HT-29 (cell line): Measurements from ENCODE around the gene SLC6A5. TPM values are rescaled to one million over a fixed set of nuclear protein-coding genes. Genes with fewer than 3 reads are reported as not detected.
A peak's percentile ranks its signal among the peaks of the same experiment; 100 is the strongest.

Experiments used
- DNase-seq: peaks from one replicate; pipeline ENCODE4 v3.0.0-alpha.2; 2015; ENCODE audit warnings: low spot score
- total RNA-seq: library from RNA; depleted of rRNA; stranded (reverse); fragments of >200 nt; shearing (Covaris generic); gene quantifications from 2 replicates; pipeline ENCODE4 v1.2.3, GENCODE V29; 2014

SLC6A5 gene
- total RNA-seq, 1 experiment from 2014 or later = not detected

DNA sequence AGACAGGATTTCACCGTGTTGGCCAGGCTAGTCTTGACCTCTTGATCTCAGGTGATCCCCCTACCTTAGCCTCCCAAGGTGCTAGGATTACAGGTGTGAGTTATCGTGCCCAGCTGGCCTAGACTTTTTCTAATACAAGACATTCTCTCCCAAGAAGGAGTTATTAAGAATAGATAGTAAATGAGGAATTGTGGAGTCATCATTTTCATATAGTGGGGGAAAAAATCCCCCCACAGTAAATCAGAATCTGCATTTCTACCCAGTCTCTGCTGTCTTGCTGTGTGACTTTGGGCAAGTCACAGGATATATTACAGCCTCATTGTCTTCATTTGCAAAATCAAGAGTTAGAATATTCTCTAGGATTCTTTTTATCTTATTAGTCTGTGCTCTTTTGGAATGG lies 21.6 kb downstream of the SLC6A5 start:
- no peak for DNase-seq

DNA sequence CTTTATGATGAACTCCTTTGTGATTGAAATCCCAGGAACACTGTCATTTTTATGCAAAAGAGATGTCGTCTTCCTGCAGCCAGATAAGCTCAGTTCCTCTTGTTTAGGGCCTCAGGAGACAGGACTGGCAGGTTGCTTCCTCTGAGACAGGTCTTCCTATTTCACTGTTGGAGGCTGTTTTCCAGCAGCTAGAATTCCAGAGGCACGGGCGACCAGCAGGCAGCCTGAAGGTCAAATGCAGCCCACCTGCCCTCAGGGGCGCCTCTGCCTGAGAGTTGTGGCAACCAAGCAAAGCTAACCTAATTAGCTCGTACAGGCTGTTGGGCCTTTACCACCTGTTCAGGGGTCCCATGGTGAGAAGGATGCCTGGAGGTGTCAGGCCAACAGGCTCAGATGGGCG lies 22.3 kb downstream of the SLC6A5 start:
- no peak for DNase-seq

DNA sequence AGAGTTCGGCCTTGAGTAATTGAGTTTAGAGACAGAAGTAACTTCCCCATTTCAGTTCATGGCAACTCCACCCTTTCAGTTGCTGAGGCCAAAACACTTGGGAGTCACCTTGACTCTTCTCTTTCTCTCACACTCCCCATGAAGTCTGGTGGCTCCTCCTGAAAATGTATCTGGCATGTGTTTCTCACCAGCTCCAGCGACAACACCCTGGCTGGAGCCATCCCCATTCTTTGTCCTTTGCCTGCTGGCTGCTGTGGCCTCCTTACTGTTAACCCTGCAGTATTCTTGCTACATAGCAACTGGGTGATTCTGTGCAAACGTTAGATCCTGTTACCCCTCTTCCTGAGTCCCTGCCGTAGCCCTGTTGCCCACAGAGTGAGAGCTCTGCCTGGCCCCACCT lies 23.8 kb downstream of the SLC6A5 start:
- no peak for DNase-seq

DNA sequence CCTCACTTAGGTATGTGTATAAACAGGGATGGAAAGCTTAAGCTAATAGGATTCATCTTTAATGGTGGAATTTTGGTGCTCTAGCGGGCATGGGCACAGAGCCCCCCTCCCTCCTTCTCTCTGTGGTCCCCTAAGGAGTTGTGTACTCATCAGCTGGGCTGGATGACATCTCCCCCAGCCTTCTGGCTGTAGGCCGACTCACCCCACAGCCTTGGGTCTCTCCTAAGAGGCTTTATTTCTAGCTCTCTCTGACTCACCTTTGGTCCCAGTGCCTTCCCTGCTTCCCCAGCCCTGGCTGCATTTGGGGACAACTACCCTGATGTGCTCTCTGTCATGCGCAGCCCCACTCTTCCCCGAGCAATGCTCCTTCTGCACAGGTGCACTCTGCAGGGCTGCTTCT lies 26.9 kb downstream of the SLC6A5 start:
- DNase-seq = no peak

DNA sequence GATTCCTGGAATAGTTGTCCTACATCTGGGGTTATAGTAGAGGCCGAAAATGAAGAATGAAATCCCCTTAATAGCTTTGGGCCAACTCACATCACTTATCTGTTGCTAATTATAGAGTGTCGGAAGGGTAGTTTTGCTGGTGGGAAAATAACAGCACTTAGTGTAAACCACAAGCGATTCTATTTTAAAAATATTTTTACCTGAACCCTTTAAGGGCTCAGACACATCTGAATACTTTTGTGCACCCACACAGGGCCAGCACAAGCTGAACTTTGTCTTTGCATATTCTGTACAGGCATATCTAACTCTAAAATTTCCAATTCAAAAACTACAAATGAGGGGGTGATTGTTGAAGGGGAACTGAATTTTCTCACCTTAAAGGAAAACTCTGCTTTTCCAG lies 27.6 kb downstream of the SLC6A5 start:
- no peak for DNase-seq

DNA sequence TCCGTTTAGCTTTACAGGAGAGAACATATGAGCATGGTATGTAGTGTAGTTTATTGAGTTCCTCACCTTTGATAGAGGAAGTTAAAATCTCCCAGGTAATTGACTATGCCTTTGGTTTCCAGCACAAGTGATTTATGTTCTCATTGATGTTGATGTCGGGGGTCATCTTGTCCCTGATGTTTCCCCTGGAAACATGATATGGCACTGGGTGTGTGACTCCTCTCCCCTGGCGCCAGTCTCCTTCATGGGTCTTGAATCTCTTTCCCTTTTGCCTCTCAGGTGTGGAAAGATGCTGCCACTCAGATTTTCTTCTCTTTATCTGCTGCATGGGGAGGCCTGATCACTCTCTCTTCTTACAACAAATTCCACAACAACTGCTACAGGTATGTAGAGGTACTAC lies 28.3 kb downstream of the SLC6A5 start:
- DNase-seq = no peak

DNA sequence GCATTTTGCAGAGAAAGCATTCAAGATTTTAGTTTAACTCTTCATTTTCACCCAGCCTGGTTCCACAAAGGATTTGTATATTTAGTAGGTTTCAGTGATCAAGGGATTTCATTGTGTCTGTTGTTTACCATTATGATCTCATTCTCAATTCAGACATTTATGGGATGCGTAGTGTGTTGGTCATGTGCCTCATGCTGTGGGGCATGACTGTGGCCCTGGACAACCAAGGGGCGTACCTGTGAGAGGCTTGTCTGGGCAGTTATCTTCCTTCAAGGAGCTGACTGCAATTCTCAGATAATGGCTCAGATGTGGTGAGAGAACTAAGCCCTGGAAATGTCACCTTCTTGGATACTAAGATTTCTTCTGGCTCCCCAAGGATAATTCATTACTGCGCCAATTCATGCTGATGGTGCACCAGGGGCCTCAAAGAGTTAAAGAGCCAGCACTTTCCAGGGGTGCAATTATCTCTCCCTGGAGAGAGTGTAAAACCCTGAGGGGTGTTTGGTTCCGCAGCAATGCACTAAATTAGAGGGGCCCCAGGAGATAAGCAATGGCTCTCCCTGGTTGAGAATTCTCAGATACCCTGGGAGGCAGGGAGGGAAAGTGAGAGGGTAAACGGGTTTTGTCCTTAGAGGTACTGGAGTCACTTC lies 32.2 kb downstream of the SLC6A5 start:
- DNase-seq = no peak

DNA sequence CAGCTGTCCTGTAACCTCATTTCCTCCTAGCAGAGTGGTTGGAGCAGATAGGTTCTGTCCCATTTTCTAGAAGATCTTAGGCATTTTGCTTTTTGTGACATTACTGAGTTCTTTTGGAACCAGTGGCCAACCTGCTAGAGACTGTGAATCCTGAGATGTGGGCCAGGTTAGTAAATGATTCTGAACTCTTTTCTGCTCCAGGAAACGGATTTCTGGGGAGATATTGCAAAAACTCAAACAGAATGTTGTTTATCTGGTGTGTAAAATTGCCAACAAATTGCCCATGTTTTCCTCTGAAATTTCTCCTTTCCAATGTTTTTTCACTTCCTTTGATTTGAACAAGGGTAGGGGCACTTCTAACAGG lies 32.7 kb downstream of the SLC6A5 start:
- no peak for DNase-seq

DNA sequence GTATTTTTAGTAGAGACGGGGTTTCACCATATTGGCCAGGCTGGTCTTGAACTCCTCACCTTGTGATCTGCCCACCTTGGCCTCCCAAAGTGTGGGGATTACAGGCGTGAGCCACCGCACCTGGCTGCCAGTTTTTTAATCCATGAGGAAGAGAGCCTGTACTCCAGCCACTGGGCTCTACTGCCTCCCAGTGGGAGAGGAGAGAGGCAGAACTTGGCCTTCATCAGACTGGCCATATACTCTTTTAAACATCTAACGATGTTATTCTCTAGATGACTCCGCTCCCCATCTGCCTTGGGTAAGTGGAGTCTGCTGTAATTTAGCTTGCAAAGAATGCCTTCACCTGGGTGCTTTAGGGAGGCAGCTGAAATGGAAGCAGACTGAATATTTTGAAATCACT lies 34.6 kb downstream of the SLC6A5 start:
- no peak for DNase-seq

DNA sequence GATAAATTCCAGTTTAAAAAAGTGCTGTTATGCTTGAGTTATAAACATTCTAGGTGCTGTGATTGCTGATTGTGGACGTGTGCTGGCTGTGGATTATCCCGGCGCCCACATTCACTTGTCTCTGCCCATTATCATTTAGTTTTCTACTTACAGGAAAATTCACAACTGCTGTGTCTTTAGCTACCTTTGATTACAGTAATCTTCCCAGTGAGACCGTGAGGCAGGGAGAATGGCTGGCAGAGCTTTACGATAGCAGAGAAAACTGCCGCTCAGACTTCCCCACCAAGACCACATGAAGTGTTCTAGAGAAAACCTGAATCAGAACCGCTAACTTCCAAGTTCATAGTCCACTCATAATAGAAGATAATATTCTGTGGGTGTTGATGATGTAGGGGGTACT lies 35.4 kb downstream of the SLC6A5 start:
- DNase-seq = no peak

DNA sequence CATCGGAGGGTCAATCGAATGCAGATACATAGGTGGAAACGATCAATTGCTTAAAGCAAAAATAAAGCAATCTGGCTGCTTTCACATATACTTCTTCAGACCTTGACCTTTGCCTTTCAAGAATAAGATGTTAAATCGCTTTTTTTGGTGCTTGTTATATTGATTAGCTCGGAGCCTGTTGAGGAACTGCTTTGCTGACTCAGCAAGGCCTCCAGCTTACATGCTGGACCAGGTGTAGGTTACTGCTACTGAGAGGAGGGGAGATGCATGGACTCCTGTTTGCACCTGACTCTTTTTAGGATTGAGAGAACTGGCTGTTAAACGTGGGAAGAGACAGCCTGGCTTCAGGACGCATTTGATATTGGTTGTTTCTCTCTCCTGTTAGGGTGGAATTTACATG lies 38.7 kb downstream of the SLC6A5 start:
- no peak for DNase-seq

DNA sequence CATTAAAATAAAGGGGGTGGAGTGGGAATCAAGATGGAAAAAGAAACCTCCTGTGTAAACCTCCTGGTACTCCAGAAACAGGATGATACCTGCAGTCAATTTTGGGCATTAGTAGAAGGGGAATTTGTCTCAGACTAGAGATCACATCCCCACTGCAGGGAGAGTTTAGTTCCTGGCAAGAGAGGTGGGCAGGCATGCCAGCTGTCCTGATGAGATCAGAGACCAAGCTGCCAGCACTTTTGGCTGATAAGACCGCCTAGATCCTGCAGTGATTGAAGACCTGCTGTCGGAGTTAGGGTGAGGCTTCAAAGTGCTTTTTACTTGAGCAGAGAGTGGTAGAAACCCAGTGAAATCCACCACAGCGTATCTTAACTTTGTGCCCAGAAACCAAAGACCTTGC lies 40.3 kb downstream of the SLC6A5 start:
- DNase-seq = no peak

DNA sequence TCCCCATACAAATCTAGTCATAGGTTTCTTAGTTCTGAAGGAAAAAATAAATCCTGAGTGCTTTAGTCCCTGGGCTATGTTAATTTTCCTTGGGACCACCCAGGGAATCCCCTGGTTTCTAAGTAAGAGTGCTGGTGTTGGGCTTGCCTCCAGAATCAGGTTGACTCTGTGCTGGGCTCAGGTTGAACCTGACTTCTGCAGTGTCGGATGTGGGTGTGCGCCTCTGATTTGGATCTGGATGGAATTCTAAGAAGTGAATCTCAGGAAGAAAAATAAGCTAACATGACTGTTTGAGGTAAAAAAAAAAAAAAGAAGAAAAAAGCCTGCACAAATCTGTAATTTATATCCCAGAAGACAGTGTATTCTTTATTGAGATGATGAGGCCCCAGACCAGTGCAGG lies 41.0 kb downstream of the SLC6A5 start:
- DNase-seq = no peak

DNA sequence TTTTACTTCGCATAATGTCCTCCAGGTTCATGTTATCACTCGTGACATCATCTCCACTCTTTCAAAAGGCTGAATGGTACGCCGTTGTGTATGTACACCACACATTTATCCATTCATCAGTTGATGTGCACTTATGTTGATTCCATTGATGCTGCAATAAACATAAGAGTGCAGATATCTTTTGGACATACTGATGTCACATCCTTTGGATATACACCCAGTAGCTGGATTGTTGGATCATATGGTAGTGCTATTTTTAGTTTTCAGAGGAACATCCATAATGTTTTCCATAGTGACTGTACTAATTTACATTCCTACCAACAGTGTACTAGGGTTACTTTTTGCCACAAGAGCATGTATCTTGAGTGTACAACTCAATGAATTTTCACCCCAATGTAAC lies 45.0 kb downstream of the SLC6A5 start:
- no peak for DNase-seq

DNA sequence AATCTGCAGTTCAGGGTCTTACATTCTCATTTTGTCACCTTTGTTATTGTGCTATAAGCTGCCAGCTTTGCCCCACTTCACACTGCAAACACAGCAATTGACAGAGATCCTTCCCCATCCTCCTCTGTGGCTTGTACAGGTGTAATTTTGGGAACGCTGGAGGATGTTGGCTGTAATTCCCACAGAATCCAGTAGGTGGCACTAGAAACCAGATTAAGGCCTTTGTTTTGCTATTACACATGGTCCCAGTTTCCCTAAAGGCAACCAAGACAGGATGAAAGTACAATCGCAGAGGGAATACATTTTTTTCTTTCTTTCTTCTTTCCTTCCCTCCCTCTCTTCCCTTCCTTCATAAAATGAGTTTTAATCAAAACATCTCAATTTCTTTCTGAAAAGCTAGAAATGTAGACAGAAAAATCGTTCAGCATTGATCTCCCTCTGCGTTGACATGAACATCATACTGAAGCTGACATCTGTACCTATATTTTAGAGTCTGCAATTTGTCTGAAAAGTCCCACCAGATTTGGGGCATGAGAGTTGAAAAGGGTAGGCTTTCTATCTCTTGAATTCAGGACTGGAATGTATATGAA lies 48.7 kb downstream of the SLC6A5 start:
- DNase-seq = peak; percentile 89

DNA sequence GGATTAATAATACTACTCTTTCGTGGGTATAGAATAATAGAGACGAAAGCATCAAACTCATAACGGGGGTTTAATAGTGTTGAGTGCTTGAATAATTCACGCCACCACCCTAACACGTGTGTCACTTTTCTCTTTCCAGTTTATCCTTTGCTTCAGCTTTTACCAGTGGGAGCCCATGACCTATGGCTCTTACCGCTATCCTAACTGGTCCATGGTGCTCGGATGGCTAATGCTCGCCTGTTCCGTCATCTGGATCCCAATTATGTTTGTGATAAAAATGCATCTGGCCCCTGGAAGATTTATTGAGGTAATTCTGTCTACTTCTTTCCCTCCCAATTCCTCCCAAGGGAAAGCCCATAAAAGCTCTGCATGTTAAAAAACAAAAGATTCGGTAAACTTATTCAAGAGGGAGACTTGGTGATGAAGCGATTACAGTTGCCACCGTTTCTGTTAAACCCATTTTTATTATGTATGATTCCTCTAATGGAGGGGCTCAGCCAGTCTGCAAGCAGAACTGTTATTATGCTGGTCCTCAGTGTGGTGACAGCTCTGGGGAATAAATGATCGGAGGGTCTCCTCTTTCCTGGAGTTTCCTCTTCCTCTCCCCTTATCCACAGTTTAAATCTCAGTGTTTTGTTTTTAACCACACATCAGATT lies 52.9 kb downstream of the SLC6A5 start:
- DNase-seq = no peak

DNA sequence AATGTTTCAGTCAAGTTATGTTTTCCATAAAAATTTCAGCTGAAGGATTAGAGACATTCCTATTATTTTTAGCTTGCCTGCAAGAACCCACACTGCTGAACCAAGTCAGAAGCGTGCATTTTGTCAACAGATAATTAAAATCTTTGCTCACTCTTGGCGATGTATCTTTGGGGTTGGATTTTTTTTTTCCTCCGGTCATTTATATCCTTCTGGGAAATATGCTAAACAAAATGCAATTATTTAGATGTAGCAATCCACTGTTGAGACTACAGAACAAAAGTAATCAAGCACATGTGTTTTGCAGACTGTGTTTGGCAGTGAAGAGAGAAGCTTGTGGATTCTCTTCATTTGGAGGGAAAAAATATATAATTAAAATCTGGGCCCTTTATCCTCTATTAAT lies 54.6 kb downstream of the SLC6A5 start:
- no peak for DNase-seq

DNA sequence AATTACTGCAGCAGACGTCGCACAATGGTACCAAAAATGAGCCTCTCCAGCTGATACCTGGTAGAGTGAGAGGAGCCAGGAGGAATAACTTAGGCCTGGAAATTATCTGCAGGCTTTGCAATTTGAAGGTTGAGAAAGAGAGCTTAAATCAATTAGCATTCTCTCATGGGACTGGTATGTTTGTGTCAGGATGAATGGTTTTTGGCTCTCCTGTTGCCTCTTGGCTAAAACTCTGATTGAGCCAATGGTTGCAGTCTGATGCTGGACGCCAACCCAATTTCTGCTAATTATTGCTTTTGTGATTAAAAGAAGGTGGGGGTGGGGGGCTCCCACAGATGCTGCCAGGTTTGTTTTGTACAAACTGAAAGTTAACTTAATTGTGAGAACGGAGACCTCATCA lies 57.5 kb downstream of the SLC6A5 start:
- no peak for DNase-seq

DNA sequence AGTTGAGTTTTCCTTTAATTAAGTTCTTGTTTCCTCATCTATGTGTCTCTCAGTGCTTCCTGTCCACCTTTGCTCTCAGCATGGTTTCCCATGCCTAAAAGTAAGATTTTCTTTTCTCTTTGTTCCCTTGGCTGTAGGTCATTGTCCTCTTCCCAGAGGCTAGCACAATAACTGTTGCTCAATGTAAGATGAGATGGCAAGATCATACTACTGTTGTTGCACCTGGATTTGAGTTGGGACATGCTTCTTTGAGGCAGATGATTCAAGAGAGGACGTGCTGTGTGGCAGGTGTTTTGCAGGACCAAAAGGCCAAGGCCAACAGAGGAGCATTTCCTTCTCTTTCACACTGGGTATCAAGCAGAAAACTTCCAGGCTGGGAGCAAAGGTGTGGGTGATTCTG lies 58.7 kb downstream of the SLC6A5 start:
- DNase-seq = no peak

DNA sequence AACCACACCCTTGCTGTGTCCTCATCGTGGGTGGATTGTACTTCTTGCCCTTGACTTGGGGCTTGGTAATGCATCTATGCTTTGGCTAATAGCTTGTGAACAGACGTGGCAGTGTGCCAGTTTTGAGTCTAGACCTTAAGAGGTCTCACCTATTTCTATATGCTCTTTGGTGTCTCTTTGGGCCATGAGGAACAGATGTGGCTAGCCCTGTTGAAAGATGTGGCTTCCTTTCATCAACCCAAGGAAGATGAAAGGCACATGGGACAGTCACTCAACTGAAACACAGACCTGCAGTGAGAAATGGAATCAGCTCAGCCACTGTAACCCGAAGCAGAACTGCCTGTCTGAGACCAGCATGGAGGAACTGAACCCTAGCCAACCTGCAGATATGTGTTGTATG lies 62.0 kb downstream of the SLC6A5 start:
- no peak for DNase-seq

DNA sequence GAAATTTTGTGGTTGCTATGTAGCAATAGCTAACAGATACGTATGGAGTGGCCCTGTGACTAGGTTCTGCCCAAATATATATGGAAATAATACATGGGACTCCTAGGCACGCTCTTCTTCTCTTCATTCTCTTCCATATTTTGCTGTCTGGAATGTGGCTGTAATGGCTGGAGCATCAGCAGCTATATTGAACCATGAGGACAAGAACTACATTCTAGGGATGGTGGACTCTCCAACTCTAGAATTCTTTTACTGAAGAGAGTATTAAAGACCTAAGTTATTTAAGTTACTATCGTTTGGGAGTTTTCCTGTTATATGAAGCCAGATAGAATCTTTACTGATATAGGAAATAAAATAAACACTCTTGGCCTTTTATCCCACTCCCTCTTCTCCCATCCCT lies 62.4 kb downstream of the SLC6A5 start:
- DNase-seq = no peak

DNA sequence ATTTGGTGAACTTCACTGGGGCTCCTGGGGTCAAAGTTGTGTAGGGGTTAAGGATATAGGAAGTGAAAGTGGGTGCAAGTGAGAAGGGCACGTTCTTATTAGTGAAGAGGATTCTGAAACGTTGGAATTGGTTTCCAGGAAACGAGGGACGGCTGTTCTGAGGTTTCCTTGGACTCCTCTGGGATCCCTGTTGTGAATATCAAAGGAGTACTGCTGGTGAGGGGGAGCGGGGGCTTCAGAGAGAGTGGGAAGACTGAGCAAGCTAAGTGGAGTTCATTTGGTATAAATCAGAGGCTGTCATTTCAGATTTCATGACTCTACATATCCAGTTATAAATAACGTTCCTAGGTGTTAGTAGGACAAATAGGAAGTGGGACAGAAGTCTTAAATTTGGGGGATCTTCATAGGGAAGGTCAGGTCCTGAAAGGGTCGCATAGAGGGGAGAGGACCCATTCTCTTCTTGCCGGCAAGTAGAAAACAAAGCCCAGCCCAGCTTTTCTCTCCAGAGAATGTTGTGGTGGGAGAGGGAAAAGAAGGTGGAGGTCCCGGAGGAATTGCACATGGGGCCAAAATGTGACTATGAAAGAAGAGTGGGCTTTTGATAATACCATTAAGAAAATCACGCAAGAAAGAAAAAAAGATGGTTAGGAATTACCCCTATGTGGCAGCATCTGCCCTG lies 68.9 kb downstream of the SLC6A5 start:
- no peak for DNase-seq
